ENCODE measurements around the gene GGA2. TPM values are rescaled to one million over a fixed set of nuclear protein-coding genes. Genes with fewer than 3 reads are reported as not detected.
"Not testable (repeated sequence)": the region's sequence is repeated elsewhere in the genome, so short reads cannot be mapped to it uniquely, and the experiment has no call there.

Gene GGA2
- total RNA-seq, 1 experiment from 2014 or later = 85.1 TPM

GRCh38 chr16:23464196-23464595 is 46.1 kb downstream of the GGA2 start:
- Histone ChIP-seq H3K36me3 (ENCODE audit: low read depth) (0 out of 2 replicates have a peak, but pooled peaks cover 21% of the 10 kb centered on the region), H3K9me2 (ENCODE audit: insufficient read depth) (no peaks in the 10 kb centered on the region), H4K20me1 (ENCODE audit: insufficient read depth) (no peaks in the 10 kb centered on the region), H3K4me2 (no peak overlapping the region), H3F3A (ENCODE audit: insufficient read depth, low read depth) (peaks cover 9% of the 10 kb centered on the region; the same call in 1 of the 2 replicates), H3K4me3 (no peak overlapping the region), H3K27me3 (ENCODE audit: insufficient read depth, low read depth) (no peaks in the 10 kb centered on the region), H3K79me2 (ENCODE audit: low read depth) (no peaks in the 10 kb centered on the region), H3K27ac (no peak overlapping the region), H3K9me3 (ENCODE audit: insufficient read depth, low read depth) (no peaks in the 10 kb centered on the region), H2AFZ (no peak overlapping the region), H3K4me1 (replicated peaks; ENCODE audit: insufficient read depth) (peaks cover 2% of the 10 kb centered on the region)
- CTCF ChIA-PET = no interaction called here
- no TSS peak for BruUV-seq (replicated peaks)
- no peak for TF ChIP-seq EZH2 (IDR thresholded peaks at IDR 0.05; ENCODE audit: low read depth)
- no peak for TF ChIP-seq CTCF (conservative IDR thresholded peaks at IDR 0.05)
- POLR2A ChIA-PET (ENCODE audit: unreplicated experiment) = no interaction called here
- no peak for DNase-seq
- intact Hi-C loops (cut with micrococcal nuclease; ENCODE audit: unreplicated experiment) = no loop called here

GRCh38 chr16:23462994-23463393 is 47.3 kb downstream of the GGA2 start:
- CTCF ChIA-PET; H3K9me3 ChIP-seq (ENCODE audit: insufficient read depth, low read depth); H3K27ac ChIP-seq; H3F3A ChIP-seq (ENCODE audit: insufficient read depth, low read depth); DNase-seq; H2AFZ ChIP-seq; H3K79me2 ChIP-seq (ENCODE audit: low read depth); intact Hi-C loops (cut with micrococcal nuclease; ENCODE audit: unreplicated experiment); H3K4me2 ChIP-seq; H4K20me1 ChIP-seq (ENCODE audit: insufficient read depth); H3K27me3 ChIP-seq (ENCODE audit: insufficient read depth, low read depth); POLR2A ChIA-PET (ENCODE audit: unreplicated experiment); H3K4me3 ChIP-seq; BruUV-seq (replicated peaks); H3K9me2 ChIP-seq (ENCODE audit: insufficient read depth); H3K4me1 ChIP-seq (replicated peaks; ENCODE audit: insufficient read depth): not testable (repeated sequence)
- H3K36me3 ChIP-seq (ENCODE audit: low read depth) = 0 out of 2 replicates have a peak, but pooled peaks cover 11% of the 10 kb centered on the region

DNA sequence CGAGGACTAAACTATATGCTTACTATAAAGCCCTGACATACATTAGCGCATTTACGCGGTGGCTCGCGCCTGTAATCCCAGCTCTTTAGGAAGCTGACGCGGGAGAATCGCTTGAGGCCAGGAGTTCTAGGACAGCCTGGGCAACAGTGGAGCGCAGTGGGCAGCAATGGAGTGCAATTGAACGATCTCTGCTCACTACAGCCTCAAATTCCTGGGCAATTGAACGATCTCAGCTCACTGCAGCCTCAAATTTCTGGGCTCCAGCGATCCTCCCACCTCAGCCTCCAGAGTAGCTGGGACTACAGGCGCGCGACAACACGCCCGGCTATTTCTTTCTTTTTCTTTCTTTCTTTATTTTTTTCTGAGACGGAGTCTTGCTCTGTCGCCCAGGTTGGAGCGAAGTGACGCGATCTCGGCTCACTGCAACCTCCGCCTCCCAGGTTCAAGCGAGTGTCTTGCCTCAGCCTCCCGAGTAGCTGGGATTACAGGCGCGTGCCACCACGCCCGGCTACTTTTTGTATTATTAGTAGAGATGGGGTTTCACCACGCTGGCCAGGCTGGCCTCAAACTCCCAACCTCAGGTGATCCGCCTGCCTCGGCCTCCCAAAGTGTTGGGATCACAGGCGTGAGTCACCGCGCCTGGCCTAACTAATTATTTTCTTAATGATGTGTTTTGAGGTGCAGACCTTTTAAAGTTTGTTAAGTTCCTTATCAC is 56.8 kb downstream of the GGA2 start:
- no peak for TF ChIP-seq CTCF (conservative IDR thresholded peaks at IDR 0.05)
- no peak for TF ChIP-seq EZH2 (IDR thresholded peaks at IDR 0.05; ENCODE audit: low read depth)
- CTCF ChIA-PET = no interaction called here
- Histone ChIP-seq H3K79me2 (ENCODE audit: low read depth) (peaks cover 40% of the 10 kb centered on the region), H3K4me2 (peak overlapping the region; percentile 75), H3K36me3 (ENCODE audit: low read depth) (no peaks in the 10 kb centered on the region), H2AFZ (peak overlapping the region; percentile 99), H3K9me2 (ENCODE audit: insufficient read depth) (no peaks in the 10 kb centered on the region), H3K27me3 (ENCODE audit: insufficient read depth, low read depth) (no peaks in the 10 kb centered on the region), H3K4me1 (replicated peaks; ENCODE audit: insufficient read depth) (peaks cover 18% of the 10 kb centered on the region), H3F3A (ENCODE audit: insufficient read depth, low read depth) (peaks cover 8% of the 10 kb centered on the region; the same call in 1 of the 2 replicates), H4K20me1 (ENCODE audit: insufficient read depth) (no peaks in the 10 kb centered on the region), H3K9me3 (ENCODE audit: insufficient read depth, low read depth) (no peaks in the 10 kb centered on the region), H3K4me3 (peak overlapping the region; percentile 97), H3K27ac (no peak overlapping the region)
- POLR2A ChIA-PET (ENCODE audit: unreplicated experiment) = interaction anchor here (0.6 kb wide), 1 partner anchor 1067 kb away, joined by 3 read pairs; no protein-coding TSS in a partner anchor
- TSS peak; percentile 48 for BruUV-seq (replicated peaks)
- DNase-seq = no peak
- intact Hi-C loops (cut with micrococcal nuclease; ENCODE audit: unreplicated experiment) = loop anchor here (1.0 to 5.0 kb wide), 2 partner anchors 54 to 104 kb away; partner anchors contain the start of genes EARS2 and UBFD1
